ENCODE measurements around the gene SNPH. TPM values are rescaled to one million over a fixed set of nuclear protein-coding genes. Genes with fewer than 3 reads are reported as not detected.

Gene SNPH
- total RNA-seq, 6 experiments from 2014 or later: 12.0 to 15.3 (median 13.3) TPM

DNA sequence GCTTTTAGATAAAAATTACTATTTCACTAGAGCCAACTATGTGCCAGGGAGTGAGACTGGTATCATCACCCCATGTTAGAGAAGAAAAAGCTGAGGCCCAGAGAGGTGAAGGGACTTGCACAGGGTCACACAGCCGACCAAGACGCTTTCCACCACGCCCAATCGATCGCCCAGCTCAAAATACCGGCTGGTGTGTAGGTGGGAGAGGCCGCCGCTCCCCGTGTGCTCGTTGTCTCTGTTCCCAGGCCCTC is 253 bp upstream of the SNPH start:
- Mint-ChIP-seq H3K4me3 (peak overlapping the region; percentile 90), H3K36me3 (ENCODE audit: low read depth) (no peaks in the 10 kb centered on the region), H3K27me3 (ENCODE audit: insufficient read depth) (peaks cover 4% of the 10 kb centered on the region; the same call in 1 of the 2 replicates)

DNA sequence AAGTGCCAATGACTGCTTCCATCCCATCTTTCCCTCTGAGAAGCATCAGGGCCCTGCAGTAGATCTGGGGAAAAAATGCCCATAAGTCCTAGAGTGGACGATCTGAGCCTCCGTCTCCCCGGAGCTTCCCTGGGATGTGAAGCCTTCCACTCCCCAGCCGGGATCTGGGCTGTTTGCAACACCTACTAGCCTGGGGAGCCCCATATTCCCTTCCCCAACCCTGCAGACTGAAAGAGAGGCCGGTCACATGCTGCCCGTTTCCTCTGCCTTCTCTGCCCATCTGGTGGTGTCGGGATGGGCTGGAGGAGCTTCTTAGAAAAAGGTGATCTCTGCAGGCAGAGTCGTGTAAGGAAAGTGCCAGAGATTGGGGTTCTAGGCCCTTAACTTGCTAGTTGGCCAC is 1.1 kb downstream of the SNPH start:
- H3K27me3 Mint-ChIP-seq (ENCODE audit: insufficient read depth): peaks cover 4% of the 10 kb centered on the region; the same call in 1 of the 2 replicates
- no peak overlapping the region; the same call in 1 of the 2 replicates for H3K27ac Mint-ChIP-seq
- peak overlapping the region; percentile 90 for H3K4me3 Mint-ChIP-seq
- TF ChIP-seq, protein P1, sequence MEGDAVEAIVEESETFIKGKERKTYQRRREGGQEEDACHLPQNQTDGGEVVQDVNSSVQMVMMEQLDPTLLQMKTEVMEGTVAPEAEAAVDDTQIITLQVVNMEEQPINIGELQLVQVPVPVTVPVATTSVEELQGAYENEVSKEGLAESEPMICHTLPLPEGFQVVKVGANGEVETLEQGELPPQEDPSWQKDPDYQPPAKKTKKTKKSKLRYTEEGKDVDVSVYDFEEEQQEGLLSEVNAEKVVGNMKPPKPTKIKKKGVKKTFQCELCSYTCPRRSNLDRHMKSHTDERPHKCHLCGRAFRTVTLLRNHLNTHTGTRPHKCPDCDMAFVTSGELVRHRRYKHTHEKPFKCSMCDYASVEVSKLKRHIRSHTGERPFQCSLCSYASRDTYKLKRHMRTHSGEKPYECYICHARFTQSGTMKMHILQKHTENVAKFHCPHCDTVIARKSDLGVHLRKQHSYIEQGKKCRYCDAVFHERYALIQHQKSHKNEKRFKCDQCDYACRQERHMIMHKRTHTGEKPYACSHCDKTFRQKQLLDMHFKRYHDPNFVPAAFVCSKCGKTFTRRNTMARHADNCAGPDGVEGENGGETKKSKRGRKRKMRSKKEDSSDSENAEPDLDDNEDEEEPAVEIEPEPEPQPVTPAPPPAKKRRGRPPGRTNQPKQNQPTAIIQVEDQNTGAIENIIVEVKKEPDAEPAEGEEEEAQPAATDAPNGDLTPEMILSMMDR (IDR thresholded peaks at IDR 0.05): no peak
- H3K36me3 Mint-ChIP-seq (ENCODE audit: low read depth): no peaks in the 10 kb centered on the region
- H3K4me1 Mint-ChIP-seq (ENCODE audit: low read depth): peaks cover 36% of the 10 kb centered on the region
- no peak for DNase-seq
- H3K9me3 Mint-ChIP-seq: peaks cover 10% of the 10 kb centered on the region

More for the DNA sequence above, 253 bp upstream of the SNPH start:
- DNase-seq: no peak
- H3K9me3 Mint-ChIP-seq: peaks cover 10% of the 10 kb centered on the region
- TF ChIP-seq, protein P1 (IDR thresholded peaks at IDR 0.05): no peak
- H3K27ac Mint-ChIP-seq: peak overlapping the region; percentile 89
- peaks cover 36% of the 10 kb centered on the region for H3K4me1 Mint-ChIP-seq (ENCODE audit: low read depth)

DNA sequence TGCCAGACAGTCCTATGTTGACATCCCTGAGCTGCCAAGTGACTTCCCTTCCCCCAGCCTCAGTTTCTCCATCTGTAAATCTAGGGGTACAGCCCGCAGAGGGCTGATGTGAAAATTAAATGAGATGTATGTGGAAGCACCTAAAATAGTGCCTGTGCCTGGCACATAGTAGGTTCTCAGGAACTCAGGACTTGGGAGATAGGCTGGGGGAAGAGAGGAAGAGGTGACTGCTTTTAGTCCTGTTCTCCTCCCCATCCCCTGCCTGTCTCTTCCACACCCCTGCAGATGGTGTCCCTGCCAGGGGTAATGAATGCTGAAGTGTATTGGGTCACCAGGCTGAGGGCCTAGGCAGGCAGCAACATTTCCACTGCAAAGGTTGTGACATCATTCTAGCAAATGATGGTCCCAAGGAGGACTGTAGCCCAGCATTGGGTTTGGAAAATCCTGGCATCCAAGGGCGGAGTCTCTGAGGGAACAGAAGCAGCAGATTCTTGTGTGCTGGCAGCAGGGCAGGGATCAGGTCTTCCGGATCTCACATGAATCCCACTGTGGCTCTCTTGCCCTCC is 1.8 kb downstream of the SNPH start:
- Mint-ChIP-seq H3K27me3 (ENCODE audit: insufficient read depth) (peaks cover 4% of the 10 kb centered on the region; the same call in 1 of the 2 replicates), H3K4me3 (no peak overlapping the region; the same call in 1 of the 2 replicates), H3K9me3 (peaks cover 3% of the 10 kb centered on the region), H3K4me1 (ENCODE audit: low read depth) (peaks cover 36% of the 10 kb centered on the region), H3K27ac (no peak overlapping the region), H3K36me3 (ENCODE audit: low read depth) (no peaks in the 10 kb centered on the region)
- TF ChIP-seq, protein P1 (IDR thresholded peaks at IDR 0.05): no peak
- no peak for DNase-seq

DNA sequence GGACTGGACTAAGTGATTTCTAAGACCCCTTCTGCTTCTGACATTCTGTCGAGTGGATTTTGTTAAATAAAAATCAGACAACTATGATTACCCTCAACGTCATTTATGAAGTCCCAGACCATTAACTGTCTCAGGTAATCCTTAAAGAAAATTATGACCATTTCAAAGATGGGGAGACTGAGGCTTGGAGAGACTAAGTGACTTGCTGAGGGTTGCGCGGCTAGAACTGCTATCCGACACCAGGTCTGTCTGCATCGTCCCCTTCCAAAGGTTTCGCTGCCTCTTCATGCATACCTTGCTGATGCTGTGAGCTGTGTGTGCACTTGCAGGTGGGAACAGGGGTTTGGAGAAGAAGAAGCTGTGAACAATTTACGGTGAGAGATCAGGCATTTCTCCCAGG is 3.1 kb downstream of the SNPH start:
- Mint-ChIP-seq H3K27me3 (ENCODE audit: insufficient read depth) (peaks cover 4% of the 10 kb centered on the region; the same call in 1 of the 2 replicates), H3K4me3 (no peak overlapping the region), H3K9me3 (no peaks in the 10 kb centered on the region), H3K4me1 (ENCODE audit: low read depth) (peaks cover 41% of the 10 kb centered on the region), H3K27ac (no peak overlapping the region), H3K36me3 (ENCODE audit: low read depth) (no peaks in the 10 kb centered on the region)
- no peak for DNase-seq
- TF ChIP-seq, protein P1 (IDR thresholded peaks at IDR 0.05): no peak

DNA sequence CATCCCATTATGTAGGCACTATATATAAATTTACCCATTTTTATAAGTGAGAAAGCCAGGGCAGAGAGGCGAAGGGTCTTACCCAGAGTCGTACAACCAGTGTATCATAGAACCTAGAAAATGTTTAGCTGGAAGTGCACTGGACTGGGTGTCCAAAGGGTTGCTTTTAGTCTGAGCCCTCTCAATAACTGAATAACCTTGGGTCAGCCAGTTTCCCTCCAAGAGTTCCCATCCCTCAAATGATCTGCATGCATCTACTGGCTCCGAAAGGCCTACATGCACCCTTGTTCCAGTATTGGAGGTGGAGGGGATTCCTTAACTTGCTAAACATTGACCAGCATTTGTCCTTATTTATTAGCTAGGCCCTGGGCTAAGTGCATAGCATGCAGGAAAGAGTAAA is 3.8 kb downstream of the SNPH start:
- TF ChIP-seq, protein P1 (IDR thresholded peaks at IDR 0.05): no peak
- H3K27me3 Mint-ChIP-seq (ENCODE audit: insufficient read depth): peaks cover 4% of the 10 kb centered on the region; the same call in 1 of the 2 replicates
- no peaks in the 10 kb centered on the region for H3K9me3 Mint-ChIP-seq
- no peak for DNase-seq
- peaks cover 38% of the 10 kb centered on the region for H3K4me1 Mint-ChIP-seq (ENCODE audit: low read depth)
- no peaks in the 10 kb centered on the region for H3K36me3 Mint-ChIP-seq (ENCODE audit: low read depth)
- no peak overlapping the region for H3K4me3 Mint-ChIP-seq
- H3K27ac Mint-ChIP-seq: no peak overlapping the region

Data from HFFc6 (cell line).